Measurements from ENCODE around the gene DUSP19.

The DUSP19 gene

GRCh38 chr2:183091318-183091953 lies 12.9 kb downstream of the DUSP19 start:
- Histone ChIP-seq H4K5ac (ENCODE audit: low read length) (no peak overlapping the region), H2BK15ac (replicated peaks; ENCODE audit: low read depth) (no peak overlapping the region), H3K79me1 (ENCODE audit: low read length) (no peaks in the 10 kb centered on the region), H3K4me1 (ENCODE audit: control insufficient read depth, low read depth, low read length) (no peaks in the 10 kb centered on the region), H2BK120ac (ENCODE audit: low read depth, low read length) (no peak overlapping the region), H3K27me3 (ENCODE audit: insufficient read depth, low read length, poor library complexity) (no peaks in the 10 kb centered on the region), H3K36me3 (ENCODE audit: control insufficient read depth, insufficient read depth, low read length) (no peaks in the 10 kb centered on the region), H3K23ac (ENCODE audit: low read length) (no peak overlapping the region), H3K56ac (ENCODE audit: low read length) (no peak overlapping the region), H3K4me3 (ENCODE audit: low read length) (no peak overlapping the region), H2BK5ac (ENCODE audit: low read length) (no peak overlapping the region), H3K9ac (ENCODE audit: low read length) (no peak overlapping the region), H3K4me2 (ENCODE audit: low read length) (no peak overlapping the region), H3K27ac (ENCODE audit: low read depth, low read length) (no peak overlapping the region), H2AK5ac (ENCODE audit: low read length) (no peak overlapping the region), H3K79me2 (ENCODE audit: control insufficient read depth, insufficient read depth, low read length) (no peaks in the 10 kb centered on the region), H3K18ac (ENCODE audit: low read length) (no peak overlapping the region), H3K4ac (ENCODE audit: low read depth, low read length) (no peak overlapping the region), H4K8ac (ENCODE audit: low read depth, low read length) (no peak overlapping the region)
- no CpG with 5 or more reads among the region's 7 CpGs for WGBS (ENCODE audit: extremely low coverage, insufficient coverage, low lambda C conversion rate)
- DNase-seq, result no peak

- Histone ChIP-seq H3K9ac (ENCODE audit: low read length) (no peak overlapping the region), H3K56ac (ENCODE audit: low read length) (no peak overlapping the region), H2BK5ac (ENCODE audit: low read length) (no peak overlapping the region), H4K5ac (ENCODE audit: low read length) (no peak overlapping the region), H3K18ac (ENCODE audit: low read length) (no peak overlapping the region), H3K27ac (ENCODE audit: low read depth, low read length) (no peak overlapping the region), H3K4ac (ENCODE audit: low read depth, low read length) (no peak overlapping the region), H3K79me1 (ENCODE audit: low read length) (no peaks in the 10 kb centered on the region), H3K27me3 (ENCODE audit: insufficient read depth, low read length, poor library complexity) (no peaks in the 10 kb centered on the region), H3K4me3 (ENCODE audit: low read length) (no peak overlapping the region), H3K36me3 (ENCODE audit: control insufficient read depth, insufficient read depth, low read length) (no peaks in the 10 kb centered on the region), H2BK15ac (replicated peaks; ENCODE audit: low read depth) (no peak overlapping the region), H3K4me2 (ENCODE audit: low read length) (no peak overlapping the region), H3K79me2 (ENCODE audit: control insufficient read depth, insufficient read depth, low read length) (no peaks in the 10 kb centered on the region), H3K4me1 (ENCODE audit: control insufficient read depth, low read depth, low read length) (no peaks in the 10 kb centered on the region), H3K23ac (ENCODE audit: low read length) (no peak overlapping the region), H4K8ac (ENCODE audit: low read depth, low read length) (no peak overlapping the region), H2AK5ac (ENCODE audit: low read length) (no peak overlapping the region), H2BK120ac (ENCODE audit: low read depth, low read length) (no peak overlapping the region)
- DNase-seq, result no peak
- no CpG with 5 or more reads among the region's 2 CpGs for WGBS (ENCODE audit: extremely low coverage, insufficient coverage, low lambda C conversion rate)
Observed at GRCh38 chr2:183091954-183092345, 13.4 kb downstream of the DUSP19 start.

DNA sequence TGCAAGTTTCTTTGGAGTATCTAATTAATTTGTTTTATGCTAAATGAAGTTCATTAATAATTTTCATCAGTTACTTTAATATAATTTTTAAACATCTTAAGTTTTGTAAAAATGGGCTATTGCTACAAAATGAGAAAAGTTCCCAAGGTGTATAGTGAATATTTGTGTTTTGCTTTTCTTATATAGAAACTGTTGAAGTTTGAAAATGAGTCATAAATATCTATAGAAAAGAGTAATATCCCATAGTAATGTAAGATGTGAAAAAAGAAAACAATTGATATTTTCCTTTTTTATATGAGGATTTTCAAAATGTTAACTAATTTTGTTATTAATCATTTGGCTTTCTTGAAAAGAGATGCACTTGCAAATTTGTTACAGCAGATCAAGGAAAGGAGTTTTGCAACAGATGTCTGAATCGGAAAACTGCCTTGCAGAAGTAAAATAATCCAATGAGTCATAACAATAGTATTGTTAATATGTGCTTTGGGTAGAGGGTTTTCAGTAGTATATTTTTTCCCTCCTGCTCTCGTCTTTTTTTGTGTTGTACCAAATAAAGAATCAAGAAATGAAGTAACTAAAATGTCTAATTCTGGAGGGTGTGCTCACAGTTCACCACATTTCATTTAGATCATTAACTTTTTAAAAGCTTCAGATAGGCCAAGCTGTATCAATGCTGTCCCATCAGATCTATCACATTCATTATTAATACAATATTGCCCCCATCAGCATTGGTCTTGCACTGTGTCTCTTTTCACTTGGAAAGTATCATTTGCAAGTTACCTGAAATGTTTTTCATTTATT lies 15.5 kb downstream of the DUSP19 start:
- WGBS (ENCODE audit: extremely low coverage, insufficient coverage, low lambda C conversion rate), result no CpG with 5 or more reads among the region's 2 CpGs

DNA sequence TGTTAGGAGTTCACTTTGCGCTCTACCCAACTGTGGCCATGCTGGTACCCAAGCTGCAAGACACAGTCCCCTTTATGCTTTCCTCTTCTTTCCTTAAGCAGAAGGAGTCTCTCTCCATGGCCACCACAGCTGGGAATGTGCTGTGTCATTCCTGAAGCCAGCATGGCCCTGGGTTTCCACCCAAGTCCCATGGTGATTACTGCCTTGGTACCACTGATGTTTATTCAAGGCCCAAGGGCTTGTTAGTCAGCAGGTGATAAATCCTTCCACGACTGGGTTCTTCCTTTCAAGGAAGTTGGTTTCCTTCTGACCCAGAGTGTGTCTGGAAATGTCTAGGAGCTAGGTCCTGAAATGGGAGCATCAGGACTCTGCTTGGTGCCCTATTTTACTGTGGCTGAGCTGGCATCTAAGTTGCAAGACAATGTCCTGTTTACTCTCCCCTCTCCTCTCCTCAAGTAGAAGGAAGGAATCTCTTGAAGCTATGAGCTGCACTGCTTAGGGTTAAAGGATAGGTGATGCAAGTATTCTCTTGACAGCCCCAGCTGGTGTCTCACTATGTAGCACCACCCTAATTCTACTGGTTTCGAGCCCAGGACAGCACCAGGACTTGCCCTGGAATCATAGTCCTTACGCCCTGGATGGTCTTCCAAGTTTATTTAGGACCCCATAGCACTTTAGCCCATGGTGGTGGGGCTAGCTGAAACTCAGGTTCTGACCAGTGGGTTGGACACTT lies 27.0 kb downstream of the DUSP19 start:
- no peak overlapping the region for H3K9ac ChIP-seq (ENCODE audit: low read length)
- no peak overlapping the region for H2AK5ac ChIP-seq (ENCODE audit: low read length)
- H3K79me1 ChIP-seq (ENCODE audit: low read length), result no peaks in the 10 kb centered on the region
- H3K27ac ChIP-seq (ENCODE audit: low read depth, low read length), result no peak overlapping the region
- H3K56ac ChIP-seq (ENCODE audit: low read length), result no peak overlapping the region
- no peak overlapping the region for H3K23ac ChIP-seq (ENCODE audit: low read length)
- H3K79me2 ChIP-seq (ENCODE audit: control insufficient read depth, insufficient read depth, low read length), result no peaks in the 10 kb centered on the region
- no peaks in the 10 kb centered on the region for H3K4me1 ChIP-seq (ENCODE audit: control insufficient read depth, low read depth, low read length)
- no peak overlapping the region for H4K8ac ChIP-seq (ENCODE audit: low read depth, low read length)
- no peak overlapping the region for H3K4me2 ChIP-seq (ENCODE audit: low read length)
- H2BK120ac ChIP-seq (ENCODE audit: low read depth, low read length), result no peak overlapping the region
- H3K18ac ChIP-seq (ENCODE audit: low read length), result no peak overlapping the region
- H2BK15ac ChIP-seq (replicated peaks; ENCODE audit: low read depth), result no peak overlapping the region
- H4K5ac ChIP-seq (ENCODE audit: low read length), result no peak overlapping the region
- peak; percentile 19 for DNase-seq
- H2BK5ac ChIP-seq (ENCODE audit: low read length), result no peak overlapping the region
- H3K4ac ChIP-seq (ENCODE audit: low read depth, low read length), result no peak overlapping the region
- no peak overlapping the region for H3K4me3 ChIP-seq (ENCODE audit: low read length)
- no peaks in the 10 kb centered on the region for H3K27me3 ChIP-seq (ENCODE audit: insufficient read depth, low read length, poor library complexity)
- WGBS (ENCODE audit: extremely low coverage, insufficient coverage, low lambda C conversion rate), result no CpG with 5 or more reads among the region's 4 CpGs
- no peaks in the 10 kb centered on the region for H3K36me3 ChIP-seq (ENCODE audit: control insufficient read depth, insufficient read depth, low read length)

More for the DNA sequence above, 15.5 kb downstream of the DUSP19 start:
- Histone ChIP-seq H3K9ac (ENCODE audit: low read length) (no peak overlapping the region), H4K8ac (ENCODE audit: low read depth, low read length) (no peak overlapping the region), H3K23ac (ENCODE audit: low read length) (no peak overlapping the region), H3K4me1 (ENCODE audit: control insufficient read depth, low read depth, low read length) (no peaks in the 10 kb centered on the region), H3K18ac (ENCODE audit: low read length) (no peak overlapping the region), H3K4me2 (ENCODE audit: low read length) (no peak overlapping the region), H3K27ac (ENCODE audit: low read depth, low read length) (no peak overlapping the region), H3K4ac (ENCODE audit: low read depth, low read length) (no peak overlapping the region), H3K36me3 (ENCODE audit: control insufficient read depth, insufficient read depth, low read length) (no peaks in the 10 kb centered on the region), H2AK5ac (ENCODE audit: low read length) (no peak overlapping the region), H3K56ac (ENCODE audit: low read length) (no peak overlapping the region), H3K27me3 (ENCODE audit: insufficient read depth, low read length, poor library complexity) (no peaks in the 10 kb centered on the region), H3K79me2 (ENCODE audit: control insufficient read depth, insufficient read depth, low read length) (no peaks in the 10 kb centered on the region), H2BK120ac (ENCODE audit: low read depth, low read length) (no peak overlapping the region), H2BK5ac (ENCODE audit: low read length) (no peak overlapping the region), H3K79me1 (ENCODE audit: low read length) (no peaks in the 10 kb centered on the region), H4K5ac (ENCODE audit: low read length) (no peak overlapping the region), H2BK15ac (replicated peaks; ENCODE audit: low read depth) (no peak overlapping the region), H3K4me3 (ENCODE audit: low read length) (no peak overlapping the region)
- no peak for DNase-seq

- no CpG with 5 or more reads among the region's 3 CpGs for WGBS (ENCODE audit: extremely low coverage, insufficient coverage, low lambda C conversion rate)
Observed at GRCh38 chr2:183112577-183112976, 34.0 kb downstream of the DUSP19 start.

More at GRCh38 chr2:183112577-183112976, 34.0 kb downstream of the DUSP19 start:
- H3K4me3 ChIP-seq (ENCODE audit: low read length), result no peak overlapping the region
- H3K23ac ChIP-seq (ENCODE audit: low read length), result no peak overlapping the region
- no peaks in the 10 kb centered on the region for H3K4me1 ChIP-seq (ENCODE audit: control insufficient read depth, low read depth, low read length)
- no peak for DNase-seq
- no peak overlapping the region for H4K8ac ChIP-seq (ENCODE audit: low read depth, low read length)
- no peak overlapping the region for H3K4me2 ChIP-seq (ENCODE audit: low read length)
- no peak overlapping the region for H3K18ac ChIP-seq (ENCODE audit: low read length)
- H3K27me3 ChIP-seq (ENCODE audit: insufficient read depth, low read length, poor library complexity), result no peaks in the 10 kb centered on the region
- no peak overlapping the region for H3K56ac ChIP-seq (ENCODE audit: low read length)
- H4K5ac ChIP-seq (ENCODE audit: low read length), result no peak overlapping the region
- H3K9ac ChIP-seq (ENCODE audit: low read length), result no peak overlapping the region
- H3K79me2 ChIP-seq (ENCODE audit: control insufficient read depth, insufficient read depth, low read length), result no peaks in the 10 kb centered on the region
- H3K27ac ChIP-seq (ENCODE audit: low read depth, low read length), result no peak overlapping the region
- no peak overlapping the region for H3K4ac ChIP-seq (ENCODE audit: low read depth, low read length)
- no peak overlapping the region for H2AK5ac ChIP-seq (ENCODE audit: low read length)
- no peak overlapping the region for H2BK5ac ChIP-seq (ENCODE audit: low read length)
- H3K36me3 ChIP-seq (ENCODE audit: control insufficient read depth, insufficient read depth, low read length), result no peaks in the 10 kb centered on the region
- no peak overlapping the region for H2BK15ac ChIP-seq (replicated peaks; ENCODE audit: low read depth)
- H3K79me1 ChIP-seq (ENCODE audit: low read length), result no peaks in the 10 kb centered on the region
- no peak overlapping the region for H2BK120ac ChIP-seq (ENCODE audit: low read depth, low read length)
